ENCODE measurements around the gene ADA.

ADA gene

GRCh38 chr20:44621325-44621724 lies 30.2 kb downstream of the ADA start:
- TF ChIP-seq TSHZ2 (CRISPR knock-in tag; IDR thresholded peaks at IDR 0.05) (no peak), ESRRG (CRISPR knock-in tag; IDR thresholded peaks at IDR 0.05) (no peak), ZC3H10 (CRISPR knock-in tag; IDR thresholded peaks at IDR 0.05) (no peak), BACH2 (CRISPR knock-in tag; IDR thresholded peaks at IDR 0.05; ENCODE audit: borderline replicate concordance) (no peak), ZNF565 (CRISPR knock-in tag; conservative IDR thresholded peaks at IDR 0.05; ENCODE audit: low read depth) (no peak), POU6F1 (CRISPR knock-in tag; IDR thresholded peaks at IDR 0.05; ENCODE audit: borderline replicate concordance, low read depth) (no peak), SNAI2 (CRISPR knock-in tag; IDR thresholded peaks at IDR 0.05) (no peak), OSR1 (CRISPR knock-in tag; IDR thresholded peaks at IDR 0.05) (no peak), ARNTL (CRISPR knock-in tag; IDR thresholded peaks at IDR 0.05; ENCODE audit: borderline replicate concordance, low read depth) (no peak), TOX (CRISPR knock-in tag; IDR thresholded peaks at IDR 0.05; ENCODE audit: borderline replicate concordance) (no peak), CSDC2 (CRISPR knock-in tag; IDR thresholded peaks at IDR 0.05) (no peak)
- no peak for ATAC-seq

- TF ChIP-seq ISL1 (CRISPR knock-in tag; IDR thresholded peaks at IDR 0.05) (no peak), OSR1 (CRISPR knock-in tag; IDR thresholded peaks at IDR 0.05) (no peak), GLIS3 (CRISPR knock-in tag; IDR thresholded peaks at IDR 0.05) (no peak), ZNF8 (CRISPR knock-in tag; IDR thresholded peaks at IDR 0.05) (no peak), ZNF565 (CRISPR knock-in tag; conservative IDR thresholded peaks at IDR 0.05; ENCODE audit: low read depth) (no peak), CSDC2 (CRISPR knock-in tag; IDR thresholded peaks at IDR 0.05) (no peak), CREB5 (CRISPR knock-in tag; IDR thresholded peaks at IDR 0.05; ENCODE audit: low read depth) (no peak), ZFP3 (CRISPR knock-in tag; IDR thresholded peaks at IDR 0.05) (no peak), TOX (CRISPR knock-in tag; IDR thresholded peaks at IDR 0.05; ENCODE audit: borderline replicate concordance) (no peak), ZFP30 (CRISPR knock-in tag; IDR thresholded peaks at IDR 0.05) (no peak), ARNTL (CRISPR knock-in tag; IDR thresholded peaks at IDR 0.05; ENCODE audit: borderline replicate concordance, low read depth) (no peak), BACH2 (CRISPR knock-in tag; IDR thresholded peaks at IDR 0.05; ENCODE audit: borderline replicate concordance) (no peak), ZNF70 (CRISPR knock-in tag; IDR thresholded peaks at IDR 0.05) (no peak), ZC3H10 (CRISPR knock-in tag; IDR thresholded peaks at IDR 0.05) (no peak), PPARA (CRISPR knock-in tag; IDR thresholded peaks at IDR 0.05; ENCODE audit: borderline replicate concordance) (no peak)
- no peak for ATAC-seq
Observed at GRCh38 chr20:44620030-44620429, 31.5 kb downstream of the ADA start.

GRCh38 chr20:44619294-44619693 lies 32.2 kb downstream of the ADA start:
- TF ChIP-seq ZFP3 (CRISPR knock-in tag; IDR thresholded peaks at IDR 0.05), result no peak
- no peak for TF ChIP-seq ZFP30 (CRISPR knock-in tag; IDR thresholded peaks at IDR 0.05)
- no peak for TF ChIP-seq OSR1 (CRISPR knock-in tag; IDR thresholded peaks at IDR 0.05)
- TF ChIP-seq PATZ1 (CRISPR knock-in tag; IDR thresholded peaks at IDR 0.05; ENCODE audit: borderline replicate concordance), result no peak
- no peak for ATAC-seq

- ATAC-seq, result no peak
- no peak for TF ChIP-seq CREB5 (CRISPR knock-in tag; IDR thresholded peaks at IDR 0.05; ENCODE audit: low read depth)
- no peak for TF ChIP-seq SNAI2 (CRISPR knock-in tag; IDR thresholded peaks at IDR 0.05)
- TF ChIP-seq ZNF8 (CRISPR knock-in tag; IDR thresholded peaks at IDR 0.05), result no peak
- TF ChIP-seq ISL1 (CRISPR knock-in tag; IDR thresholded peaks at IDR 0.05), result no peak
- no peak for TF ChIP-seq POU6F1 (CRISPR knock-in tag; IDR thresholded peaks at IDR 0.05; ENCODE audit: borderline replicate concordance, low read depth)
- TF ChIP-seq PATZ1 (CRISPR knock-in tag; IDR thresholded peaks at IDR 0.05; ENCODE audit: borderline replicate concordance), result no peak
- TF ChIP-seq ZFP3 (CRISPR knock-in tag; IDR thresholded peaks at IDR 0.05), result no peak
- no peak for TF ChIP-seq CSRNP3 (CRISPR knock-in tag; IDR thresholded peaks at IDR 0.05)
- TF ChIP-seq ARNTL (CRISPR knock-in tag; IDR thresholded peaks at IDR 0.05; ENCODE audit: borderline replicate concordance, low read depth), result no peak
Observed at GRCh38 chr20:44618318-44618731, 33.2 kb downstream of the ADA start.

Data from SK-N-SH treated with all-trans-retinoic acid at 6 μM for 48 hours (cell line).